Kidney epithelial cell (primary cell): ENCODE results near the gene SLCO2B1. TPM values are rescaled to one million over a fixed set of nuclear protein-coding genes. Genes with fewer than 3 reads are reported as not detected.
A peak's percentile ranks its signal among the peaks of the same experiment; 100 is the strongest.

Source experiments
- DNase-seq: peaks from one replicate; pipeline ENCODE4 v3.0.0-alpha.2; 2010; ENCODE audit warnings: low read depth
- H3K27me3 ChIP-seq: 2 replicates; pipeline ENCODE4 v1.6.0; 2011; ENCODE audit warnings: low read length; ENCODE audit not compliant: control insufficient read depth, insufficient read depth
- H3K36me3 ChIP-seq: 2 replicates; pipeline ENCODE4 v1.5.1; 2011; ENCODE audit warnings: low read length; ENCODE audit not compliant: control insufficient read depth, insufficient read depth
- H3K4me3 ChIP-seq: 2 replicates; pipeline ENCODE4 v1.5.1; 2011; ENCODE audit warnings: low read depth, mild to moderate bottlenecking, control low read depth, low read length
- total RNA-seq: library from RNA; depleted of rRNA; stranded (reverse); fragments of >200 nt; gene quantifications from 2 replicates; pipeline ENCODE4 v1.2.3, GENCODE V29; 2015
- TF ChIP-seq, protein P1 (sequence below): IDR thresholded peaks from 2 replicates; pipeline ENCODE4 v1.5.1; 2011; ENCODE audit warnings: mild to moderate bottlenecking, moderate library complexity, low read length, control low read depth, inconsistent platforms; ENCODE audit not compliant: insufficient read depth, poor library complexity, severe bottlenecking

The SLCO2B1 gene
- total RNA-seq, 1 donor from 2014 or later = 1.7 TPM

DNA sequence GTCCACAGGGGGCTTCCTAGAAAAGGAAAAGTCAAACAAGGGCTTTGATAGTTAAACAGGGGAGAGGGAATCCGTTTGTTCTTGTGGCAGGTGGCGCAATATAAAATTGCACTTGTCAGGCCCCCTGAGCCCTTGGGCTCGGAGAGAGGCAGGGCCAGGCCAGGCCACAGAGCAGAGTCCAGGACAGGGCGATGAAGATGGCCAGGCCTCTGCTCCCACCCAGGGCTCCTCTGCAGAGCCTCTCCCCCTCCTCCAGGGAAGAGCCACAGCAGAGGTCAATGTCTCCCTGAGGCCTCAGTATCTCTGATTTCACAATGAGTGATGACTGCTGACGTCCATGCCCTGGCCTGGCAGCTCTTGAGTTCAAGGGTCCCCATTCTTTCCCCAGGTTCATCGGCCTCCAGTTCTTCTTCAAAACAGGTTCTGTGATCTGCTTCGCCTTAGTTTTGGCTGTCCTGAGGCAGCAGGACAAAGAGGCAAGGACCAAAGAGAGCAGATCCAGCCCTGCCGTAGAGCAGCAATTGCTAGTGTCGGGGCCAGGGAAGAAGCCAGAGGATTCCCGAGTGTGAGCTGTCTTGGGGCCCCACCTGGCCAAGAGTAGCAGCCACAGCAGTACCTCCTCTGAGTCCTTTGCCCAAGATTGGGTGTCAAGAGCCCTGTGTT, 53.2 kb downstream of the SLCO2B1 start:
- H3K27me3 ChIP-seq = peaks cover 13% of the 10 kb centered on the region
- no peak overlapping the region for H3K4me3 ChIP-seq
- TF ChIP-seq, protein P1, sequence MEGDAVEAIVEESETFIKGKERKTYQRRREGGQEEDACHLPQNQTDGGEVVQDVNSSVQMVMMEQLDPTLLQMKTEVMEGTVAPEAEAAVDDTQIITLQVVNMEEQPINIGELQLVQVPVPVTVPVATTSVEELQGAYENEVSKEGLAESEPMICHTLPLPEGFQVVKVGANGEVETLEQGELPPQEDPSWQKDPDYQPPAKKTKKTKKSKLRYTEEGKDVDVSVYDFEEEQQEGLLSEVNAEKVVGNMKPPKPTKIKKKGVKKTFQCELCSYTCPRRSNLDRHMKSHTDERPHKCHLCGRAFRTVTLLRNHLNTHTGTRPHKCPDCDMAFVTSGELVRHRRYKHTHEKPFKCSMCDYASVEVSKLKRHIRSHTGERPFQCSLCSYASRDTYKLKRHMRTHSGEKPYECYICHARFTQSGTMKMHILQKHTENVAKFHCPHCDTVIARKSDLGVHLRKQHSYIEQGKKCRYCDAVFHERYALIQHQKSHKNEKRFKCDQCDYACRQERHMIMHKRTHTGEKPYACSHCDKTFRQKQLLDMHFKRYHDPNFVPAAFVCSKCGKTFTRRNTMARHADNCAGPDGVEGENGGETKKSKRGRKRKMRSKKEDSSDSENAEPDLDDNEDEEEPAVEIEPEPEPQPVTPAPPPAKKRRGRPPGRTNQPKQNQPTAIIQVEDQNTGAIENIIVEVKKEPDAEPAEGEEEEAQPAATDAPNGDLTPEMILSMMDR = no peak
- DNase-seq = no peak
- no peaks in the 10 kb centered on the region for H3K36me3 ChIP-seq

DNA sequence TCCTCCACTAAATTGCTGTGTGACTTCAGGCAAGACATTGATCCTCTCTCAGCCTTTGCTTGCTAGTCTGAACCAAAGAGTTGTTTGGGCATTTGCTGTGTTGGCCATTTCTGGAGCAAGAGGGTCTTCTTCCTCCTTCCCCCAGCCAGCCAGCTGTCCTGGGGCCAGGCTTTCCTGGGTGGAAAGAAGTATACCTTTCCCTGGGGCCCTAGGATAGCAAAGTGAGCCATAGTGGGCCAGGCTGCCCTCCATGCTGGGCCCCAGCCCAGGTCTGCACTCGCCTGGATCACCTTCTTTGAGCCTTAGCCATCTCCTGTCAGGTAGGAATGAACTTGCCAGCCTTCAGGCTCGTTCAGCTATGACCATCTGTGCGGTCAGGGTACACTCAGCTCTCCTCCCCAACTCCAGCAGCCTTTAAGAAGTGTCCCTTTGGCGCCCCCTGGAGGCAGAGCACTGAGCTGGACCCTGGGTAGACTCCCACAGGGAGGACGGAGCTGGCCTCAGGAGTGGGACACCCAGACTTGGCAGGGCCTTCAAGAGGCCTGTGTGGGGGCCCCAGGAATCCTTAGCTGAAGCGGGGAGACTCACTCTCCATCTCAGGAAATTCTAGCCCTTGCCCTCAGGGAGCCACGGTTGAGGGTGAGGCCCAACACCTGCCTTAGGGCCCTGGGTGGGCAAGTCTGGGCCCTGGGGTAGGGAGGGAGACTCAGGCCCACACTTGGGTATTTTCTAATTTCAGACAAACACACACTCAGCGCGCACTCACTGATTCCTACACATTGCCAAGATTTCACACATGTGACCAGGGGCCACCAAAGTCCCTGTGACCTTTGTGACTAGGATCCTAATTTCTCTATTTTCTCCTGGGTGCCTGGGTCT, 54.0 kb downstream of the SLCO2B1 start:
- Histone ChIP-seq H3K36me3 (no peaks in the 10 kb centered on the region), H3K27me3 (peaks cover 16% of the 10 kb centered on the region), H3K4me3 (no peak overlapping the region)
- peak; percentile 65 for DNase-seq
- TF ChIP-seq, protein P1 = peak; percentile 95

DNA sequence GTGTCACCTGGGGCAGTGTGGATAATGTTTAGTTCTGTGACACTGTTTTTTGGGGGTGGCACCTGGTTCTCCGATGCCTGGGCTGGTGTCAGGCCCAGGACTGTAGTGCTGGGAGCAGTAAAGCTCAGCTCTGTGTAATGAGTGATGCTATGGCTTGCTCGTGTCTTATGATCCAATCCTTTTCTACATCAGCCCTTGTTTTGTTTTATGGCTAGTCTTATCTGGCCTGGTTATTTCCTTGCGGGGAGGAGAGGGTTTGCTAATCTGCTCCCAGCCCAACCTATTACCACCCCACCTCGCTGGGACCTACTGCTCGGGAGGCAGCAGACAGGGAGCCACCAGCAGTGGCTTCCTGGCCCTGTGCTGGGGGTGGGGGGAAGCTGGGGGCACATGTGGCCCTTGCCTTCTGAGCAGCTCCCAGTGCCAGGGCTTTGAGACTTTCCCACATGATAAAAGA, 54.7 kb downstream of the SLCO2B1 start:
- no peaks in the 10 kb centered on the region for H3K36me3 ChIP-seq
- TF ChIP-seq, protein P1 = peak; percentile 2
- H3K27me3 ChIP-seq = peaks cover 16% of the 10 kb centered on the region
- DNase-seq = no peak
- H3K4me3 ChIP-seq = no peak overlapping the region

DNA sequence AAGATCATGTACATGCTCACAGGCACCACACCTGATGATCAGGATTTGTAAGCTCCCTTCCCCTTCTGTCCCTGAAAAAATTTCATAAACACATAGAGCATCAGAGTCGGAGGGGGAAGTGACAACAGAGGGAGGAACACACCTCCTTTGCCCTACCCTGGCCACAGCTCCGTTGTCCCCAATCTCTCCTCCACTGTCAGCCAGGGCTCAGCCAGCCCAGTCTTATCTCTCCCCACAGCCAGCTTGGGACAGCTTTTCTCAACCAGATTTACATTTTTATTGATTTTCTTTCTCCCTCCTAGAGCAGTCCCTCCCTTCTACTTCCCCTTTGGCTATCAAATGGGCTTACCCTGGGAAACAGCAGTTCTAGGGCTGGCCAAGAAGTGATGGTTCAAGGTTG, 57.5 kb downstream of the SLCO2B1 start:
- H3K36me3 ChIP-seq = no peaks in the 10 kb centered on the region
- H3K4me3 ChIP-seq = no peak overlapping the region
- TF ChIP-seq, protein P1 = no peak
- H3K27me3 ChIP-seq = peaks cover 9% of the 10 kb centered on the region
- DNase-seq = no peak

DNA sequence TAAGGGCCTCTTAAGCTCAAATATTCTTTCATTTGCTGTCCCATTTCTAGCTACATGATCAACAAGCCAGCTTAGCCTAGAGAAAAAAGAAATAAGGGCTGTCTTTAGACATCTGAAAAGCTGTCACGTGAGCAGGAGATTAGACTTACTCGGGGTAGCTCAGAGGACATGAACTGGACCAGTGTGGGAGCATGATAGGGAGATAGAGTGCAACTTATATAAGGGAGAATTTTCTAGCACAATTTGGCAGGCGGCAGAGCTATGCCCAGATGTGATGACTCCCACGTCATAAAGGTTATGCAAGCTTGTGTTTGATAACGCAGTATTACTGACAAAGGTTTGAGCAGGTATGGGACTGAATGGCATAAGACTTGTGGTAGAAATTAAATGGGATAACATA, 61.5 kb downstream of the SLCO2B1 start:
- Histone ChIP-seq H3K27me3 (peaks cover 3% of the 10 kb centered on the region), H3K36me3 (no peaks in the 10 kb centered on the region), H3K4me3 (no peak overlapping the region)
- no peak for DNase-seq
- TF ChIP-seq, protein P1 = no peak

DNA sequence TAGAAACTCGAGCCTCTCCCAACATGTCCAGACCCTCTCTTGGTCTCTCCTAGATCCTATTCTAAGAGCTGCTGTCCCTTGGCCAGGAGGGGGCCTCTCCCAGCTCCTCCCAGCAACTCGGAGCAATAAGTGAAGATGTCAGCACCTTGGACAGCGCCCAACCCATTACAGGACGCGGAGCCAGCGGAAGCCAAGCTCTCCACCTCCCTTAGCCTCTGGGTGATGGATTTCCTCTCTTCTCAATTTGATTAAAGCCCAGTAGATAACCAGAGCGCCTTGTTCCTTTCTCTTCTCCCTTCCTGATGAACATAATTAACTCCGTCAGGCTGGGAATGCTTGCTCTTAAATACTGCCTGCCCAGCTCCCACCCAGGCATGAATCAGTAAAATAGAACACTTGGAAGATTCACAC, 63.5 kb downstream of the SLCO2B1 start:
- Histone ChIP-seq H3K36me3 (no peaks in the 10 kb centered on the region), H3K27me3 (peaks cover 3% of the 10 kb centered on the region), H3K4me3 (no peak overlapping the region)
- TF ChIP-seq, protein P1 = peak; percentile 51
- DNase-seq = peak; percentile 26
